GM12878 (cell line): ENCODE measurements around the gene TMPRSS7. TPM values are rescaled to one million over a fixed set of nuclear protein-coding genes. Genes with fewer than 3 reads are reported as not detected.

Source experiments
- ATAC-seq: fragments of 200-7000 bp; cut with Tn5 transposase; 3 replicates; pipeline ENCODE4 v1.9.1; 2020; ENCODE audit warnings: mild to moderate bottlenecking, moderate library complexity
- BruUV-seq: library from RNA; stranded (reverse); fragments of 400-500 nt; replicated peaks from 2 replicates; lab custom pipeline; 2021; lab: Mats Ljungman, UMichigan
- CTCF ChIA-PET: fragments of 300-600 bp; sonication (Branson Sonifier 250); formaldehyde crosslinking; extraction: SDS; loops from one replicate; lab custom pipeline; 2021; ENCODE audit warnings: inconsistent platforms; lab: Yijun Ruan, JAX
- POLR2A ChIA-PET: fragments of 350-600 bp; formaldehyde crosslinking; extraction: SDS; loops from one replicate; lab custom pipeline; 2021; ENCODE audit warnings: inconsistent platforms; lab: Charles Lee
- RAD21 ChIA-PET: fragments of 300-600 bp; sonication (Branson Sonifier 250); formaldehyde crosslinking; loops from one replicate; lab custom pipeline; 2023; ENCODE audit warnings: antibody characterized with exemption; ENCODE audit not compliant: unreplicated experiment; lab: Charles Lee
- SMC1A ChIA-PET: fragments of 300-600 bp; sonication (Branson Sonifier 250); formaldehyde crosslinking; loops from one replicate; lab custom pipeline; 2023; ENCODE audit not compliant: unreplicated experiment, uncharacterized antibody; lab: Charles Lee
- DNase-seq: peaks from one replicate; pipeline ENCODE4 v3.0.0-alpha.2; 2011; ENCODE audit warnings: low read depth, low spot score
- FAIRE-seq: peaks from 3 replicates; lab custom pipeline; 2011; peaks lifted over from hg19 to GRCh38; lab: Jason Lieb, UNC
- H2AFZ ChIP-seq: 2 replicates; pipeline ENCODE4 v1.6.0; 2011; ENCODE audit warnings: low read depth, low read length, control low read depth; ENCODE audit not compliant: control insufficient read depth
- H3K27ac ChIP-seq: 2 replicates; pipeline ENCODE4 v1.5.1; 2011; ENCODE audit warnings: control low read depth; ENCODE audit not compliant: control insufficient read depth, insufficient read depth
- H3K27me3 ChIP-seq, 2 experiments: replicated peaks in 1 of 2; 2 replicates each; pipeline versions ENCODE4 v1.6.0 to v1.6.1; 2011; ENCODE audit warnings: low read length in 1 of 2; ENCODE audit not compliant: control insufficient read depth in 2 of 2, insufficient read depth in 2 of 2
- H3K36me3 ChIP-seq, 2 experiments: 2 replicates each; pipeline ENCODE4 v1.5.1; 2011; ENCODE audit warnings: low read length in 1 of 2; ENCODE audit not compliant: control insufficient read depth in 2 of 2, insufficient read depth in 2 of 2
- H3K4me1 ChIP-seq: 2 replicates; pipeline ENCODE4 v1.6.1; 2011; ENCODE audit warnings: mild to moderate bottlenecking, low read length, moderate library complexity, mixed read lengths; ENCODE audit not compliant: control insufficient read depth, insufficient read depth
- H3K4me2 ChIP-seq: 2 replicates; pipeline ENCODE4 v1.6.0; 2011; ENCODE audit warnings: control low read depth; ENCODE audit not compliant: control insufficient read depth, insufficient read depth
- H3K4me3 ChIP-seq: fragments of 200-600 bp; sonication (generic); 2 replicates; pipeline ENCODE4 v1.5.1; 2016
- H3K79me2 ChIP-seq: 2 replicates; pipeline ENCODE4 v1.6.0; 2011; ENCODE audit warnings: low read length; ENCODE audit not compliant: control insufficient read depth, insufficient read depth
- H3K9ac ChIP-seq: 2 replicates; pipeline ENCODE4 v1.8.0; 2011; ENCODE audit warnings: low read length, control low read depth, mixed read lengths; ENCODE audit not compliant: control insufficient read depth, insufficient read depth
- H3K9me3 ChIP-seq: replicated peaks from 3 replicates; pipeline ENCODE4 v1.5.1; 2011; ENCODE audit warnings: mild to moderate bottlenecking, low read length; ENCODE audit not compliant: control insufficient read depth, insufficient read depth
- H4K20me1 ChIP-seq: 2 replicates; pipeline ENCODE4 v1.6.0; 2011; ENCODE audit not compliant: control insufficient read depth, insufficient read depth
- CBX5 ChIP-seq: sonication (generic); IDR thresholded peaks from 2 replicates; pipeline ENCODE4 v1.6.1; 2016; ENCODE audit warnings: low read depth, moderate library complexity, mild to moderate bottlenecking, inconsistent platforms
- EZH2 ChIP-seq: IDR thresholded peaks from 2 replicates; pipeline ENCODE4 v1.6.1; 2012; ENCODE audit warnings: low read depth, mild to moderate bottlenecking, control low read depth, inconsistent platforms, low read length, borderline replicate concordance; ENCODE audit not compliant: control insufficient read depth
- LARP7 ChIP-seq: fragments of 450-650 bp; IDR thresholded peaks from 2 replicates; pipeline ENCODE4 v1.6.1; 2017; ENCODE audit warnings: mild to moderate bottlenecking
- NFYA ChIP-seq: IDR thresholded peaks from 2 replicates; pipeline ENCODE4 v1.6.1; 2011; ENCODE audit warnings: low read depth, mild to moderate bottlenecking, low read length, improper control_type of control experiment, borderline replicate concordance
- SIX5 ChIP-seq: IDR thresholded peaks from 2 replicates; pipeline ENCODE4 v1.6.1; 2011; ENCODE audit warnings: mild to moderate bottlenecking, low read depth, low read length, moderate library complexity; ENCODE audit not compliant: severe bottlenecking
- SP1 ChIP-seq: IDR thresholded peaks from one replicate; pipeline ENCODE4 v1.6.1; 2011; ENCODE audit warnings: low read depth, low read length
- SREBF2 ChIP-seq: IDR thresholded peaks from 2 replicates; pipeline ENCODE4 v1.6.1; 2012; ENCODE audit warnings: mild to moderate bottlenecking, low read length
- SRF ChIP-seq, 2 experiments: IDR thresholded peaks; 2 replicates each; pipeline ENCODE4 v1.6.1; 2011; ENCODE audit warnings: low read depth in 2 of 2, low read length in 2 of 2, mild to moderate bottlenecking in 1 of 2, moderate library complexity in 1 of 2
- TAF1 ChIP-seq: IDR thresholded peaks from 2 replicates; pipeline ENCODE4 v1.6.1; 2011; ENCODE audit warnings: mild to moderate bottlenecking, low read depth, low read length, borderline replicate concordance
- YY1 ChIP-seq: IDR thresholded peaks from 2 replicates; pipeline ENCODE4 v1.6.1; 2011; ENCODE audit warnings: low read depth, mild to moderate bottlenecking, low read length
- ZNF217 ChIP-seq: fragments of 450-650 bp; IDR thresholded peaks from 2 replicates; pipeline ENCODE4 v1.6.1; 2017; ENCODE audit warnings: antibody characterized with exemption, mild to moderate bottlenecking
- ZNF24 ChIP-seq: fragments of 450-650 bp; IDR thresholded peaks from 2 replicates; pipeline ENCODE4 v1.6.1; 2017; ENCODE audit warnings: antibody characterized with exemption, mild to moderate bottlenecking
- WGBS: methylation state at CpG from one replicate; pipeline ENCODE4 v1.1.6; 2016; ENCODE audit warnings: low lambda C conversion rate; ENCODE audit not compliant: insufficient replicate concordance, insufficient coverage; ENCODE audit errors: missing lambda C conversion rate; 5-methylcytosine and 5-hydroxymethylcytosine counted together
- in situ Hi-C: fragments of 300-500 bp; cut with MboI; formaldehyde crosslinking; loops from 9 replicates; pipeline ENCODE4 v1.14.3; 2018; ENCODE audit warnings: mixed read lengths
- intact Hi-C: fragments of 100-400 bp; cut with micrococcal nuclease; formaldehyde crosslinking; loops from one replicate; pipeline ENCODE4 v1.14.2; 2022; ENCODE audit not compliant: unreplicated experiment
- polyA plus RNA-seq, 11 experiments: library from polyadenylated mRNA; depleted of rRNA in 4 of 11; unstranded in 6 of 11; stranded (reverse) in 5 of 11; fragments of >200 nt; fragmentation: Nextera tagmentation in 4 of 11; fragmentation: Illumina TruSeq in 1 of 11; extraction: Ambion mirVana in 4 of 11; extraction: Trizol in 1 of 11; gene quantifications; 1 replicate in 1 of 11; 2 replicates in 10 of 11; pipeline versions ENCODE4 v1.2.1 to v1.2.3, GENCODE V29; 2011 to 2016; ENCODE audit warnings: inconsistent platforms in 2 of 11, missing spikeins in 2 of 11, low read depth in 1 of 11
- total RNA-seq, 4 experiments: library from RNA; depleted of rRNA in 3 of 4; stranded (reverse); fragments of >200 nt in 3 of 4; fragmentation: Illumina TruSeq in 1 of 4; extraction: Trizol in 1 of 4; gene quantifications; 2 replicates each; pipeline versions ENCODE4 v1.2.1 to v1.2.3, GENCODE V29; 2013 to 2021

The TMPRSS7 gene
- total and polyA plus RNA-seq, 10 of the 15 experiments (the other 5 are each of a cell fraction or from before 2014, with no cell fraction given): 0.03 TPM; not detected in 9

DNA sequence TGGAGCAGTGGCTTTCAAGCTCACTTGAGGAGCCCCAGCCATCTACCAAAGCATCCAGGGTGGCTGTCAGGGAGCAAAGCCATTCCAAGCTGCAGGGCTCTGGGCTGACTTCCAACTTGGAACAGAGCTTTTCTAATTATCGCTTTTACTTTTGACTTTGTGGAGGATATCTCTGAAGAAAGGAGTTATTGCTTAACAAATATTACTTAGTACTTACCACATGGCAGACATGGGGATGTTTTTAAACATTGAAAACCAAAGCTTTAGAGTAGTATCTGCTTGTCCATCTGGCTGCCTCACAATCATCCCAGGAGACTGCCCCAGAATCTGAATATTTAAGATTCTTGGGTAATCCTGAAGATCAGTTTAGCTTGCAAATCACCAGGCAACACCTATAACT, 26.9 kb upstream of the TMPRSS7 start:
- H4K20me1 ChIP-seq: no peaks in the 10 kb centered on the region
- intact Hi-C loops (no loop called here), in situ Hi-C loops (no loop called here)
- BruUV-seq: no TSS peak
- no peak overlapping the region for H3K4me3 ChIP-seq
- no peak for ATAC-seq
- H3K27ac ChIP-seq: no peak overlapping the region
- H3K4me1 ChIP-seq: no peaks in the 10 kb centered on the region
- 100% methylated on average over 1 of the region's 1 CpG for WGBS
- H3K27me3 ChIP-seq: no peaks in the 10 kb centered on the region
- H2AFZ ChIP-seq: no peak overlapping the region
- ChIA-PET POLR2A (interaction anchor here (0.9 to 1.9 kb wide), 3 partner anchors 11 to 18 kb away, joined by 3 to 6 read pairs (median 4); no protein-coding TSS in a partner anchor), SMC1A (interaction anchor here (0.9 to 15.1 kb wide), 9 partner anchors 10 to 292 kb away, joined by 3 to 417 read pairs (median 4); partner anchors contain the start of genes ABHD10 and TAGLN3), CTCF (interaction anchor here (0.9 to 3.4 kb wide), 11 partner anchors 9 to 339 kb away, joined by 3 to 44 read pairs (median 4); partner anchors contain the start of genes ABHD10 and TAGLN3), RAD21 (interaction anchor here (0.9 to 2.1 kb wide), 3 partner anchors 18 to 39 kb away, joined by 3 to 10 read pairs (median 3); no protein-coding TSS in a partner anchor)
- no peak for FAIRE-seq
- H3K9ac ChIP-seq: no peak overlapping the region
- no peaks in the 10 kb centered on the region for H3K9me3 ChIP-seq
- H3K79me2 ChIP-seq: no peaks in the 10 kb centered on the region
- H3K4me2 ChIP-seq: no peak overlapping the region
- no peak for TF ChIP-seq TAF1
- TF ChIP-seq CBX5: no peak
- no peak for TF ChIP-seq LARP7
- TF ChIP-seq ZNF24: no peak
- no peak for TF ChIP-seq NFYA
- TF ChIP-seq SRF (IDR thresholded peaks at IDR 0.05; ENCODE audit: low read depth in 2 of 2, low read length in 2 of 2): no peak
- no peak for TF ChIP-seq YY1
- TF ChIP-seq SP1: no peak
- TF ChIP-seq SREBF2: no peak
- TF ChIP-seq EZH2: no peak
- TF ChIP-seq ZNF217: no peak
- TF ChIP-seq SIX5: no peak
- no peaks in the 10 kb centered on the region for H3K36me3 ChIP-seq
- DNase-seq: no peak
